Measurements from ENCODE around the gene TMEM140.
A peak's percentile ranks its signal among the peaks of the same experiment; 100 is the strongest.

Gene TMEM140

DNA sequence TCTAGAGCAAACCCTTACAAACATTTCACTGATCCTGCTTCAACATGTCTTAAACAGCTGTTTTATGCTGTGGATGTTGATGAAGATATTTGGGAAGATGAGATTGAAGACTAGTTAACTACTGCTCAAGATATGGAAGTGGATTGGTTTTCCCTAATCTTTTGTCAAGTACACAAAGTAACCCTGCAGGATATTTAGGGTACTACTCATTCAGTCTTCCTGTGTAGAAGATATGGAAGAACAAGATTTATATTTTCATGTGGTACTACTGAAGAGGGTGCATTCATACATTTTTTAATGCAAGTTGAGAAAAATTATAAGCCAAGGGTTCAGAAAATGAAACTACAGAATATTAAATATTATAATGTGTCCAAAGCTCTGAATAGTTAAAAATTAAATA is 18.3 kb upstream of the TMEM140 start:
- no peak overlapping the region for H2AK5ac ChIP-seq (ENCODE audit: low read depth, low read length)
- no peaks in the 10 kb centered on the region for H3K36me3 ChIP-seq (replicated peaks in 1 of 2; ENCODE audit: control insufficient read depth in 2 of 2, insufficient read depth in 2 of 2, low read length in 2 of 2)
- H2BK12ac ChIP-seq (ENCODE audit: low read length), result no peak overlapping the region
- H2BK120ac ChIP-seq (ENCODE audit: low read depth, low read length), result no peak overlapping the region
- H3K4me2 ChIP-seq (ENCODE audit: insufficient read depth, low read length, poor library complexity, severe bottlenecking), result no peak overlapping the region
- H3K4me1 ChIP-seq (ENCODE audit: control insufficient read depth in 2 of 2, insufficient read depth in 1 of 2, low read depth in 1 of 2, low read length in 2 of 2), result no peaks in the 10 kb centered on the region
- H3K79me1 ChIP-seq (ENCODE audit: low read depth, low read length), result no peaks in the 10 kb centered on the region
- H3K18ac ChIP-seq (ENCODE audit: low read length), result no peak overlapping the region
- no peaks in the 10 kb centered on the region for H3K9me3 ChIP-seq (replicated peaks in 1 of 2; ENCODE audit: control insufficient read depth in 2 of 2, insufficient read depth in 1 of 2, low read depth in 1 of 2, low read length in 2 of 2)
- H3K14ac ChIP-seq (ENCODE audit: low read length), result no peak overlapping the region
- no peak overlapping the region for H4K91ac ChIP-seq (ENCODE audit: low read depth, low read length, poor library complexity)
- no peak overlapping the region for H2AFZ ChIP-seq (ENCODE audit: low read length)
- no peak overlapping the region for H2BK5ac ChIP-seq (ENCODE audit: low read length)
- no peak overlapping the region for H3K27ac ChIP-seq (replicated peaks; ENCODE audit: low read length)
- no peak for DNase-seq (ENCODE audit: low spot score)
- no peak overlapping the region for H3K23ac ChIP-seq (ENCODE audit: low read depth, low read length, poor library complexity)
- no peaks in the 10 kb centered on the region for H3K27me3 ChIP-seq (ENCODE audit: control insufficient read depth in 3 of 3, insufficient read depth in 3 of 3, low read depth in 1 of 3, low read length in 3 of 3)
- H3K4ac ChIP-seq (ENCODE audit: low read length), result no peak overlapping the region
- no peak overlapping the region for H3K4me3 ChIP-seq (ENCODE audit: low read length in 2 of 2)
- H4K8ac ChIP-seq (ENCODE audit: low read depth, low read length), result no peak overlapping the region
- no peak overlapping the region for H2BK15ac ChIP-seq (ENCODE audit: low read length)
- H3K9ac ChIP-seq (ENCODE audit: low read depth, low read length, poor library complexity), result no peak overlapping the region

DNA sequence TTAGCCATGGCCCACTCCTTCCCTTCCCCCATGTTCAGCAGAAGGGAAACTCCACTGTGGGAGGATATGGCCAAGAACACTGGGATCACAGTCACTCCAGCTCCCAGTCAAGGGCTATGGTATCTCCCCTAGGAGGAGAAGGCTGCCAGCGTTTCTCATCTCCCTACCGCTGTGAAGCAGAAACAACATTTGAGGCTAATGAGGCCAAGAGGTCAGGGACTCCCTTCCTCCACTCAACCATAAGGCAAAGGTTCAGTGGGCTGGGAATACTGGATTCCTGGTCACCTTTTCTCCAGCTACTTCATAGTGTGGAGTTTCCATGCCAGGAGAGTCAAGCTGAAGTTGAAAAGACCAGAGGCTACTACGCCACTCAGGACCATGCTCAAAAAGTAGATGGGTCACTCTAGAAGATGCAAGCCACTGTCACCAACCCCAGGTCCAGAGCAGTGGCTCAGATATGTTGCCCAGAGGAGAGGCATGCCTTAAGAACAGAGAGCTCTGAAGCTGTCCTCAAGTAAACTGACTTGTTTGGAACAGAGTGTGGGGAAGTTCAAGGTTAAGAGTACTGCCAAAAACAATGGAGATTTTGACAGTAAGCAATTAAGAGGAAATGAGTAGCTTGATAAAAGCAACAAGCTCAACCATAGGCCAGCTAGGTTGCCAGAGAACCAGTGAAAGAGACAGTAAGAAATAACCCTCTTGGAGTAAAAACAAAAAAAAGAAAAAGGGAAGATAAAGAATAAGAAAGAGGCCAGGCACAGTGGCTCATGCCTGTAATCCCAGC is 3.8 kb upstream of the TMEM140 start:
- H2BK5ac ChIP-seq (ENCODE audit: low read length), result no peak overlapping the region
- H2BK15ac ChIP-seq (ENCODE audit: low read length), result no peak overlapping the region
- no CpG with 5 or more reads among the region's 3 CpGs for WGBS, 2 donors (ENCODE audit: extremely low coverage in 2 of 2, insufficient read length in 2 of 2, insufficient replicate concordance in 1 of 2)
- H2AFZ ChIP-seq (ENCODE audit: low read length), result no peak overlapping the region
- H3K36me3 ChIP-seq (replicated peaks in 1 of 2; ENCODE audit: control insufficient read depth in 2 of 2, insufficient read depth in 2 of 2, low read length in 2 of 2), result no peaks in the 10 kb centered on the region
- no peak overlapping the region for H3K14ac ChIP-seq (ENCODE audit: low read length)
- no peak for DNase-seq (ENCODE audit: low spot score)
- no peaks in the 10 kb centered on the region for H3K4me1 ChIP-seq (ENCODE audit: control insufficient read depth in 2 of 2, insufficient read depth in 1 of 2, low read depth in 1 of 2, low read length in 2 of 2)
- H3K79me1 ChIP-seq (ENCODE audit: low read depth, low read length), result no peaks in the 10 kb centered on the region
- no peak overlapping the region for H2BK120ac ChIP-seq (ENCODE audit: low read depth, low read length)
- peak overlapping the region; percentile 44 for H3K23ac ChIP-seq (ENCODE audit: low read depth, low read length, poor library complexity)
- no peak overlapping the region for H4K8ac ChIP-seq (ENCODE audit: low read depth, low read length)
- no peak overlapping the region for H3K27ac ChIP-seq (replicated peaks; ENCODE audit: low read length)
- no peak overlapping the region for H3K4me2 ChIP-seq (ENCODE audit: insufficient read depth, low read length, poor library complexity, severe bottlenecking)
- H2AK5ac ChIP-seq (ENCODE audit: low read depth, low read length), result no peak overlapping the region
- no peak overlapping the region for H3K4me3 ChIP-seq (ENCODE audit: low read length in 2 of 2)
- H3K18ac ChIP-seq (ENCODE audit: low read length), result no peak overlapping the region
- no peaks in the 10 kb centered on the region for H3K9me3 ChIP-seq (replicated peaks in 1 of 2; ENCODE audit: control insufficient read depth in 2 of 2, insufficient read depth in 1 of 2, low read depth in 1 of 2, low read length in 2 of 2)
- H3K9ac ChIP-seq (ENCODE audit: low read depth, low read length, poor library complexity), result no peak overlapping the region
- no peak overlapping the region for H4K91ac ChIP-seq (ENCODE audit: low read depth, low read length, poor library complexity)
- H2BK12ac ChIP-seq (ENCODE audit: low read length), result no peak overlapping the region
- no peak overlapping the region for H3K4ac ChIP-seq (ENCODE audit: low read length)
- H3K27me3 ChIP-seq (ENCODE audit: control insufficient read depth in 3 of 3, insufficient read depth in 3 of 3, low read depth in 1 of 3, low read length in 3 of 3), result no peaks in the 10 kb centered on the region

DNA sequence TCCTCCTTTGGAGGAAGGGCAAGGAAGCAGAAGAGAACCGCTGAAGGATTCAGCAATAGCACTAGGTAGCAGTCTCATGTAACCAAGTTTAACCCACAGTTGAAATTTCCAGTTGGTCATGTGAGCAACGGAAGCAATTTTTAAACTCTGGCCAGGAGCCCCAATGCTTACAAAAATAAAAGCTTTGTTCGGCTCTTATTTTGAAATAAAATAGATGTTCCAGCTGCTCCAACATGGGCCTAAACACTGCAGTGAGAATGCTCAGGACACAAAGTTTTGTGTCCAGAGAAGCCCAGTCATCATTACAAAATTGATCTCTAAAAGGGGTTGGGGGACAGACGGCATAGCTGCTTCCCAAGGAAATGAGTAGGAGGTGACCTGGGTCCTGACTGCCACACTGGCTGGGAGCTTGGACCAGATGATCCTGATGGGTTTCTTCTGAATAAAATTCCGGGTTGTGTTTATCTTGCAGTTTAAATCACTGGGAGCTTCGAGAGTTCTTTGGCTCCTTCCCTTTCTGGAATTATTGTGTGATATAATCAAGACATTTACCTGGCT is 452 bp upstream of the TMEM140 start:
- Histone ChIP-seq H3K4ac (ENCODE audit: low read length) (no peak overlapping the region), H3K4me2 (ENCODE audit: insufficient read depth, low read length, poor library complexity, severe bottlenecking) (no peak overlapping the region), H3K27me3 (ENCODE audit: control insufficient read depth in 3 of 3, insufficient read depth in 3 of 3, low read depth in 1 of 3, low read length in 3 of 3) (no peaks in the 10 kb centered on the region), H4K91ac (ENCODE audit: low read depth, low read length, poor library complexity) (no peak overlapping the region), H3K4me3 (ENCODE audit: low read length in 2 of 2) (no peak overlapping the region), H3K79me1 (ENCODE audit: low read depth, low read length) (no peaks in the 10 kb centered on the region), H2BK120ac (ENCODE audit: low read depth, low read length) (no peak overlapping the region), H3K9me3 (replicated peaks in 1 of 2; ENCODE audit: control insufficient read depth in 2 of 2, insufficient read depth in 1 of 2, low read depth in 1 of 2, low read length in 2 of 2) (no peaks in the 10 kb centered on the region), H2BK5ac (ENCODE audit: low read length) (no peak overlapping the region), H2AFZ (ENCODE audit: low read length) (no peak overlapping the region), H4K8ac (ENCODE audit: low read depth, low read length) (no peak overlapping the region), H3K23ac (ENCODE audit: low read depth, low read length, poor library complexity) (no peak overlapping the region), H3K36me3 (replicated peaks in 1 of 2; ENCODE audit: control insufficient read depth in 2 of 2, insufficient read depth in 2 of 2, low read length in 2 of 2) (no peaks in the 10 kb centered on the region), H2BK15ac (ENCODE audit: low read length) (no peak overlapping the region), H3K4me1 (ENCODE audit: control insufficient read depth in 2 of 2, insufficient read depth in 1 of 2, low read depth in 1 of 2, low read length in 2 of 2) (no peaks in the 10 kb centered on the region), H3K14ac (ENCODE audit: low read length) (no peak overlapping the region), H3K27ac (replicated peaks; ENCODE audit: low read length) (no peak overlapping the region), H2AK5ac (ENCODE audit: low read depth, low read length) (no peak overlapping the region), H2BK12ac (ENCODE audit: low read length) (no peak overlapping the region), H3K9ac (ENCODE audit: low read depth, low read length, poor library complexity) (no peak overlapping the region), H3K18ac (ENCODE audit: low read length) (no peak overlapping the region)
- DNase-seq (ENCODE audit: low spot score), result no peak
- no CpG with 5 or more reads among the region's 6 CpGs for WGBS, 2 donors (ENCODE audit: extremely low coverage in 2 of 2, insufficient read length in 2 of 2, insufficient replicate concordance in 1 of 2)

DNA sequence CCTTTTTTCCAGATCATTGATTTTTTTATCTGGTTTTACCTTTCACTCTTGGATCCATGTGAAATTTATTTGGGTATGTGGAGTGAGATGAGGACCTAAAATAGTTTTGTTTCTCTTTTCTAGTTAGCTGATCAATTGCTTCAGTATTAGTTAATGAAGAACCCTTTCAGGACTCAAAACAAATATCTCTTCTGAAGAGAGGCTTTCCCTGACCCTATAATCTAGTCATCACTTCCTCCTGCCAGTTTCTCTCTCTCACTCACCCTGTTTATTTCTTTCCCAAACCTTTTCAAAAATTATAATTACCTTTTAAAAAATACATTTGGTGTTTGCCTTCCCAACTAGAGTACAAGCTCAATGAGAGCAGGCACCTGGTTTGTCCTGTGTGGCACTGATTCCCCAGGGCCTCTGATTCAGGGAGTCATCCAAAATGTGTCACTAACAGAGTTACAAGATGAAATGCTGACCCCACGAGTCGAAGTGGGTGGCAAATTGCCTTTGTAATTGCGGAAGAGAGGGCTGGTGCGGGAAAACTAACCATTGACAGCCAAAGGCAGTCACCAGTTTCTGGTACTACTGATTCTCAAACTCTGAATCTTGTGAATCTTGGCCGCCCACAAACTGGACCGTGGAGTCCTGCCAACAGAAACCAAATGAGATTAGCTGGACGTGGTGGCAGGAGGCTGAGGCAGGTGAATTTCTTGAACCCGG is 2.4 kb downstream of the TMEM140 start:
- no peaks in the 10 kb centered on the region for H3K36me3 ChIP-seq (replicated peaks in 1 of 2; ENCODE audit: control insufficient read depth in 2 of 2, insufficient read depth in 2 of 2, low read length in 2 of 2)
- no peak overlapping the region for H2AK5ac ChIP-seq (ENCODE audit: low read depth, low read length)
- no peaks in the 10 kb centered on the region for H3K27me3 ChIP-seq (ENCODE audit: control insufficient read depth in 3 of 3, insufficient read depth in 3 of 3, low read depth in 1 of 3, low read length in 3 of 3)
- no peak overlapping the region for H2AFZ ChIP-seq (ENCODE audit: low read length)
- peaks cover 0 to under 1% of the 10 kb centered on the region in 2 donors for H3K9me3 ChIP-seq (replicated peaks in 1 of 2; ENCODE audit: control insufficient read depth in 2 of 2, insufficient read depth in 1 of 2, low read depth in 1 of 2, low read length in 2 of 2)
- H3K14ac ChIP-seq (ENCODE audit: low read length), result no peak overlapping the region
- H3K18ac ChIP-seq (ENCODE audit: low read length), result no peak overlapping the region
- no peaks in the 10 kb centered on the region for H3K79me1 ChIP-seq (ENCODE audit: low read depth, low read length)
- no peak overlapping the region for H2BK12ac ChIP-seq (ENCODE audit: low read length)
- DNase-seq (ENCODE audit: low spot score), result no peak
- H3K4me1 ChIP-seq (ENCODE audit: control insufficient read depth in 2 of 2, insufficient read depth in 1 of 2, low read depth in 1 of 2, low read length in 2 of 2), result no peaks in the 10 kb centered on the region
- no peak overlapping the region for H3K4me3 ChIP-seq (ENCODE audit: low read length in 2 of 2)
- H3K4me2 ChIP-seq (ENCODE audit: insufficient read depth, low read length, poor library complexity, severe bottlenecking), result no peak overlapping the region
- WGBS, 2 donors (ENCODE audit: extremely low coverage in 2 of 2, insufficient read length in 2 of 2, insufficient replicate concordance in 1 of 2), result no CpG with 5 or more reads among the region's 8 CpGs
- no peak overlapping the region for H2BK15ac ChIP-seq (ENCODE audit: low read length)
- H3K23ac ChIP-seq (ENCODE audit: low read depth, low read length, poor library complexity), result no peak overlapping the region
- H4K91ac ChIP-seq (ENCODE audit: low read depth, low read length, poor library complexity), result no peak overlapping the region
- H4K8ac ChIP-seq (ENCODE audit: low read depth, low read length), result no peak overlapping the region
- no peak overlapping the region for H2BK5ac ChIP-seq (ENCODE audit: low read length)
- no peak overlapping the region for H3K4ac ChIP-seq (ENCODE audit: low read length)
- no peak overlapping the region for H3K9ac ChIP-seq (ENCODE audit: low read depth, low read length, poor library complexity)
- no peak overlapping the region for H3K27ac ChIP-seq (replicated peaks; ENCODE audit: low read length)
- H2BK120ac ChIP-seq (ENCODE audit: low read depth, low read length), result no peak overlapping the region
